ENCODE data around the gene APOL3. TPM values are rescaled to one million over a fixed set of nuclear protein-coding genes. Genes with fewer than 3 reads are reported as not detected.
"Not testable (repeated sequence)": the region's sequence is repeated elsewhere in the genome, so short reads cannot be mapped to it uniquely, and the experiment has no call there.

APOL3 gene
- polyA plus RNA-seq, 3 donors from 2014 or later: 32.8 to 83.5 (median 56.3) TPM

GRCh38 chr22:36107436-36107835 lies 53.1 kb downstream of the APOL3 start:
- Mint-ChIP-seq H3K27ac (no peak overlapping the region), H3K9me3 (no peaks in the 10 kb centered on the region), H3K4me1 (no peaks in the 10 kb centered on the region), H3K27me3 (ENCODE audit: low read depth in 3 of 3) (peaks cover 4 to 12% (median 11%) of the 10 kb centered on the region in 3 donors), H3K36me3 (no peaks in the 10 kb centered on the region), H3K4me3 (no peak overlapping the region)
- DNase-seq: no peak

- Mint-ChIP-seq H3K27me3 (ENCODE audit: low read depth in 3 of 3) (peaks cover 4 to 12% (median 11%) of the 10 kb centered on the region in 3 donors), H3K4me1 (no peaks in the 10 kb centered on the region), H3K27ac (no peak overlapping the region), H3K9me3 (no peaks in the 10 kb centered on the region), H3K4me3 (no peak overlapping the region), H3K36me3 (no peaks in the 10 kb centered on the region)
- no peak for DNase-seq
Measured at GRCh38 chr22:36106910-36107309, 53.6 kb downstream of the APOL3 start.

- Mint-ChIP-seq H3K36me3 (no peaks in the 10 kb centered on the region), H3K27me3 (ENCODE audit: low read depth in 3 of 3) (peaks cover 2 to 16% (median 11%) of the 10 kb centered on the region in 3 donors), H3K4me1 (no peaks in the 10 kb centered on the region), H3K4me3 (no peak overlapping the region), H3K9me3 (no peaks in the 10 kb centered on the region), H3K27ac (no peak overlapping the region)
- DNase-seq: no peak
Measured at GRCh38 chr22:36104988-36105387, 55.6 kb downstream of the APOL3 start.

- peaks cover 0 to 16% (median 11%) of the 10 kb centered on the region in 3 donors for H3K27me3 Mint-ChIP-seq (ENCODE audit: low read depth in 3 of 3)
- no peaks in the 10 kb centered on the region for H3K9me3 Mint-ChIP-seq
- H3K36me3 Mint-ChIP-seq: no peaks in the 10 kb centered on the region
- H3K4me1 Mint-ChIP-seq: no peaks in the 10 kb centered on the region
- no peak overlapping the region for H3K27ac Mint-ChIP-seq
- H3K4me3 Mint-ChIP-seq: no peak overlapping the region
- DNase-seq: no peak
Measured at GRCh38 chr22:36104435-36104834, 56.1 kb downstream of the APOL3 start.

DNA sequence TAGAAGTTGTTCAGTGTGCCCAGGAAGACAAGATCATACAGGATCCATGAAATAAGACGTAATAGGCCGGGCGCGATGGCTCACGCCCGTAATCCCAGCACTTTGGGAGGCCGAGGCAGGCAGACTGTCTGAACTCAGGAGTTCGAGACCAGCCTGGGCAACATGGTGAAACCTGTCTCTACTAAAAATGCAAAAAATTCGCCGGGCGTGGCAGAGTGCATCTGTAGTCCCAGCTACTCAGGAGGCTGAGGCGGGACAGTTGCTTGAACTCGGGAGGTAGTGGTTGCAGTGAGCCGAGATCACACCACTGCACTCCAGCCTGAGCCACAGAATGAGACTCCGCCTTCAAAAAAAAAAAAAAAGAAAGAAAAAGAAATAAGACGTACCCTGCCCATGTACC lies 56.7 kb downstream of the APOL3 start:
- no peak overlapping the region for H3K27ac Mint-ChIP-seq

GRCh38 chr22:36102995-36103394 lies 57.6 kb downstream of the APOL3 start:
- no peak for DNase-seq
- Mint-ChIP-seq H3K4me3 (no peak overlapping the region), H3K4me1 (no peaks in the 10 kb centered on the region), H3K9me3 (no peaks in the 10 kb centered on the region), H3K36me3 (no peaks in the 10 kb centered on the region), H3K27ac (no peak overlapping the region), H3K27me3 (ENCODE audit: low read depth in 3 of 3) (peaks cover 0 to 16% (median 12%) of the 10 kb centered on the region in 3 donors)

More for the DNA sequence above, 56.7 kb downstream of the APOL3 start:
- Mint-ChIP-seq H3K9me3 (no peaks in the 10 kb centered on the region), H3K4me3 (no peak overlapping the region), H3K27me3 (ENCODE audit: low read depth in 3 of 3) (peaks cover 0 to 16% (median 11%) of the 10 kb centered on the region in 3 donors), H3K4me1 (no peaks in the 10 kb centered on the region), H3K36me3 (no peaks in the 10 kb centered on the region)
- no peak for DNase-seq

DNA sequence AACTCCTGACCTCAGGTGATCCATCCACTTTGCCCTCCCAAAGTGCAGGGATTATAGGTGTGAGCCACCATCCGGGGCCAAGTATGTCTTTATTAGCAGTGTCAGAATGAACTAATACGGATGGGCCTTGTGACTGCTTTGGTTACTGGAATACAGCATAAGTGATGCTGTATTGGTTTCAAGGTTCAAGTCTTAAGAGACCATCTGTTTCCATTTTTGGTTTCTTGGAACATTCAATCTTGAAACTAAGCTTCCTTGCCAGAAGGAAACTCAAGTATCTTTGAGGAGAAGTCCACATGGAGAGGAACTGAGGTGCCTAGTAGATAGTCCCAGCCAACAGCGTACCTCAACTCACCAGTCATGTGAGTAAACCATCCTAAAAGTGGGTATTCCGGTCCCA lies 58.8 kb downstream of the APOL3 start:
- Mint-ChIP-seq H3K27me3 (ENCODE audit: low read depth in 3 of 3) (peaks cover 0 to 18% (median 14%) of the 10 kb centered on the region in 3 donors), H3K36me3 (no peaks in the 10 kb centered on the region), H3K4me1 (no peaks in the 10 kb centered on the region), H3K4me3 (no peak overlapping the region), H3K9me3 (no peaks in the 10 kb centered on the region), H3K27ac (no peak overlapping the region)
- no peak for DNase-seq

DNA sequence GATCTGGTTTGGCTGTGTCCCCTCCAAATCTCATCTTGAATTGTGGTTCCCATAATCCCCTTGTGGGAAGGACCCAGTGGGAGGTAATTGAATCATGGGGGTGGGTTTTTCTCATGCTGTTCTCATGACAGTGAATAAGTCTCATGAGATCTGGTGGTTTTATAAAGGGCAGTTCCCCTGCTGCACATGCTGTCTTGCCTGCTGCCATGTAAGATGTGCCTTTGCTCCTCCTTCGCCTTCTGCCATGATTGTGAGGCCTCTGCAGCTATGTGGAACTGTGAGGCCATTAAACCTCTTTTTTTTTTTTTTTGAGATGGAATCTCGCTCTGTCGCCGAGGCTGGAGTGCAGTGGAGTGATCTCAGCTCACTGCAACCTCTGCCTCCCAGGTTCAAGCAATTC lies 59.6 kb downstream of the APOL3 start:
- H3K4me1 Mint-ChIP-seq, H3K4me3 Mint-ChIP-seq, H3K27ac Mint-ChIP-seq, H3K36me3 Mint-ChIP-seq, H3K9me3 Mint-ChIP-seq, DNase-seq: not testable (repeated sequence)
- H3K27me3 Mint-ChIP-seq (ENCODE audit: low read depth in 3 of 3): peaks cover 0 to 16% (median 10%) of the 10 kb centered on the region in 3 donors

DNA sequence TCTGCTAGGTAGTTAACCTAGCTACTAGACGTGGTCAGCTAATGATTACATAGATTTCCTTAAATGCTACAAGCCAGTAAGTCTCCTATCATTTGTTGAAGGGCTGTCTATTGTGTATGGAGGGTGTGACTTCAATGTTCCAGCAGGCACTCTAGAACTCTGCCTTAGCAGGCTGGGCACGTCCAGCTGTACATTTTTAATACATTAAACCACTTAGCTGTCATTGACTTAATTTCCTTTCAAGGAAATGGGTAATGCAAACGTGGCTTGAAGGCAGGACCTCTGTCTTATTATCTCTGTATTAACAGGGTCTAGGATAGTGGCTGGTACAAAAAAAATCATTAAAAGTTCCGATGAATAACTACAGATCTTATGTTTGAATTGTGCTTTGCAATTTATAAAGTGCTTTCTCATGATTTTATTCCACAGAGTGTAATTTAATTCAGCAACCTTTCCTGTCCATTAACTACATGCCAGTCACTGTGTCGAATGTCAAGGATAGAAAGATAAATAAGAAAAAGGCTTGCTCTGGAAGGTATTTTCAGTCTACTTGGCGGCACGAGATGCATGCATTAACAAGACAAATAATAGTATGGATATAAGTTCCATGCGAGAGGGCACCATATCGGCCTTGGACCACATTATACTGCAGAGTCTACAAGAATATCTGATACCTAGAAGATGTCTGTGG lies 60.3 kb downstream of the APOL3 start:
- no peak for DNase-seq
- H3K4me3 Mint-ChIP-seq: no peak overlapping the region
- H3K4me1 Mint-ChIP-seq: no peaks in the 10 kb centered on the region
- no peak overlapping the region for H3K27ac Mint-ChIP-seq
- no peaks in the 10 kb centered on the region for H3K9me3 Mint-ChIP-seq
- no peaks in the 10 kb centered on the region for H3K36me3 Mint-ChIP-seq
- peaks cover 0 to 16% (median 9%) of the 10 kb centered on the region in 3 donors for H3K27me3 Mint-ChIP-seq (ENCODE audit: low read depth in 3 of 3)

DNA sequence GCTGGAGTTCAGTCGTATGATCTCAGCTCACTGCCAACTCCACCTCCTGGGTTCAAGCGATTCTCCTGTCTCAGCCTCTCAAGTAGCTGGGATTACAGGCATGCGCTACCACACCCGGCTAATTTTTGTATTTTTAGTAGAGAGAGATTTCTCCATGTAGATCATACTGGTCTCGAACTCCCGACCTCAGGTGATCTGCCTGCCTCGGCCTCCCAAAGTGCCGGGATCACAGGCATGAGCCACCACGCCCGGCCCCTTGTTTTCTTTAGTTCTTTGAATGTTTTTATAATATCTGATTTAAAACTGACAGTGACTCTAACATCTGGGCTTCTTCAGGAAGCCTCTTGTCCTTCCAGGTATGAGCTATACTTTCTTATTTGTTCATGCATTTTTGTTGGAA lies 61.0 kb downstream of the APOL3 start:
- H3K27ac Mint-ChIP-seq, H3K4me3 Mint-ChIP-seq, H3K4me1 Mint-ChIP-seq, H3K9me3 Mint-ChIP-seq, DNase-seq, H3K36me3 Mint-ChIP-seq: not testable (repeated sequence)
- H3K27me3 Mint-ChIP-seq (ENCODE audit: low read depth in 3 of 3): peaks cover 0 to 16% (median 6%) of the 10 kb centered on the region in 3 donors

DNA sequence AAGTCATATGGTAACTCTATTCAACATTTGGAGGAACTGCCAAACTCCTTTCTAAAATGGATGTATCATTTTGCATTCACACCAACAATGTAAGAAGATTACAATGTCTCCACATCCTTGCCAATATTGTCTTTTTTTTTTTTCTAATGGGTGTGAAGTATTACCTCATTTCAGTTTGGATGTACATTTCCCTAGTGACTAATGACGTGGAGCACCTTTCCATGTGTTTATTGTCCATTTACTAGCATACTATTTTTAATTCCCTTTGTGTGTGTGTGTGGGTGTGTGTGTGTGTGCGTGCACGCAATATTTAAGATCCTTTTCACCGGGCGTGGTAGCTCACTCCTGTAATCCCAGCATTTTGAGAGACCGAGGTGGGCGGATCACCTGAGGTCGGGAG lies 62.7 kb downstream of the APOL3 start:
- no peaks in the 10 kb centered on the region for H3K36me3 Mint-ChIP-seq
- no peak for DNase-seq

GRCh38 chr22:36090772-36091171 lies 69.8 kb downstream of the APOL3 start:
- not testable (repeated sequence) for H3K27ac Mint-ChIP-seq; H3K4me1 Mint-ChIP-seq; H3K36me3 Mint-ChIP-seq; H3K4me3 Mint-ChIP-seq; DNase-seq; H3K27me3 Mint-ChIP-seq (ENCODE audit: low read depth in 3 of 3); H3K9me3 Mint-ChIP-seq

More for the DNA sequence above, 62.7 kb downstream of the APOL3 start:
- no peaks in the 10 kb centered on the region for H3K9me3 Mint-ChIP-seq
- no peak overlapping the region for H3K4me3 Mint-ChIP-seq
- no peaks in the 10 kb centered on the region for H3K4me1 Mint-ChIP-seq
- peaks cover 0 to 9% (median 6%) of the 10 kb centered on the region in 3 donors for H3K27me3 Mint-ChIP-seq (ENCODE audit: low read depth in 3 of 3)
- no peak overlapping the region for H3K27ac Mint-ChIP-seq

All from immature natural killer cell (primary cell).